ENCODE measurements around the gene PSMD13. TPM values are rescaled to one million over a fixed set of nuclear protein-coding genes. Genes with fewer than 3 reads are reported as not detected.

PSMD13 gene
- total RNA-seq, 1 experiment from 2014 or later = 141 TPM

DNA sequence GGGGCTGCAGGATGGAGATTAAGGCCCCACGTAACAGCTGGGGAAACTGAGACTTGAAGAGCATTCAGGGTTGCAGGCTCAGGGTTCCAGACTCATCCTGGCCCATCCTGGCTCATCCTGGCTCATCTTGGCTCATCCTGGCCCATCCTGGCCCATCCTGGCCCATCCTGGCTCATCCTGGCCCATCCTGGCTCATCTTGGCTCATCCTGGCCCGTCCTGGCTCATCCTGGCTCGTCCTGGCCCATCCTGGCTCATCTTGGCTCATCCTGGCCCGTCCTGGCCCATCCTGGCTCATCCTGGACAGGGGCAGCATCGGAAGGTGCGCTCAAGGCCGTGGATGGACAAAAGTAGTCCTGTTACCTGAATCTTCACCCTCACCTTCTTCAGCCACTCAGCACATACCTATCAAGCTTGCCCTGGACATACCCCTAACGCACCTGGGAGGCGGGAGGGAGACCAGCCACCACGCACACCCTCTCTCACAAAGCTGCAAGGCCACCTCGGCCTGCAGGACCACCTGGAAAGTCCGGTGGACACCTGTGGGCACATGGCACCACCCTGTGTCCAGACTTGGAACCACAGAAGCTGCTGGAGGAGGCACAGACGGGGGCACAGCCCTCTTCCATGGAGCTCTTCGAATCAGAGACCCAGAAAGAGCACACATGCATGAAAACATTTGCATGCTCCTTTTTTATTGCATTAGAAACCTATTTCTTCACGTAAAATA, 21.2 kb downstream of the PSMD13 start:
- Histone ChIP-seq H4K5ac (ENCODE audit: insufficient read length, low read depth, low read length) (no peak overlapping the region), H2BK120ac (ENCODE audit: low read depth, low read length, poor library complexity, severe bottlenecking) (no peak overlapping the region), H3K18ac (ENCODE audit: insufficient read length, low read depth, low read length) (no peak overlapping the region), H3K27ac (ENCODE audit: insufficient read length, low read depth, low read length) (no peak overlapping the region), H3K79me1 (ENCODE audit: insufficient read depth, low read depth, low read length, poor library complexity, severe bottlenecking) (no peaks in the 10 kb centered on the region), H3K14ac (ENCODE audit: insufficient read depth, low read length) (no peak overlapping the region), H3K23ac (ENCODE audit: insufficient read length, low read depth, low read length) (no peak overlapping the region), H3K4me2 (ENCODE audit: insufficient read depth, insufficient read length, low read length) (no peak overlapping the region), H2BK12ac (ENCODE audit: insufficient read length, low read depth, low read length) (no peak overlapping the region), H3K9ac (ENCODE audit: extremely low read depth, insufficient read length, low read length) (no peak overlapping the region), H2BK15ac (ENCODE audit: low read depth, low read length) (no peak overlapping the region), H4K20me1 (ENCODE audit: control insufficient read depth, insufficient read depth, insufficient read length) (no peaks in the 10 kb centered on the region), H3K4ac (ENCODE audit: low read depth, low read length) (no peak overlapping the region), H3K4me1 (ENCODE audit: insufficient read depth, low read length) (no peaks in the 10 kb centered on the region), H4K8ac (replicated peaks; ENCODE audit: insufficient read length, low read depth, low read length) (no peak overlapping the region), H4K91ac (ENCODE audit: insufficient read length, low read depth, low read length) (no peak overlapping the region), H2AFZ (ENCODE audit: low read length) (no peak overlapping the region), H3K79me2 (ENCODE audit: insufficient read depth, low read length) (no peaks in the 10 kb centered on the region), H2BK5ac (ENCODE audit: insufficient read length, low read length) (no peak overlapping the region), H3K27me3 (ENCODE audit: insufficient read depth, low read length) (no peaks in the 10 kb centered on the region), H3T11ph (ENCODE audit: low read length) (no peak overlapping the region), H3K23me2 (ENCODE audit: insufficient read length, low read depth, low read length, poor library complexity, severe bottlenecking) (no peaks in the 10 kb centered on the region), H2BK20ac (ENCODE audit: low read depth, low read length, poor library complexity, severe bottlenecking) (no peak overlapping the region), H3K9me3 (ENCODE audit: control insufficient read depth, low read depth, low read length) (no peaks in the 10 kb centered on the region), H2AK5ac (ENCODE audit: insufficient read length, low read length) (no peak overlapping the region), H3K56ac (ENCODE audit: insufficient read length, low read depth, low read length) (no peak overlapping the region)
- no peak for DNase-seq
- Mint-ChIP-seq H3K4me1 (no peaks in the 10 kb centered on the region), H3K27me3 (ENCODE audit: low read depth) (peaks cover 4% of the 10 kb centered on the region), H3K4me3 (no peak overlapping the region), H3K9me3 (peaks cover 13 to 15% of the 10 kb centered on the region in 2 experiments), H3K36me3 (ENCODE audit: insufficient read depth in 1 of 3, low read depth in 3 of 3) (peaks cover 6 to 11% (median 10%) of the 10 kb centered on the region in 3 experiments; a peak in 6 of 7 replicates), H3K27ac (peak overlapping the region in 1 of 3 experiments; percentile 53; a peak in 2 of 7 replicates)
- TF ChIP-seq, protein P1, sequence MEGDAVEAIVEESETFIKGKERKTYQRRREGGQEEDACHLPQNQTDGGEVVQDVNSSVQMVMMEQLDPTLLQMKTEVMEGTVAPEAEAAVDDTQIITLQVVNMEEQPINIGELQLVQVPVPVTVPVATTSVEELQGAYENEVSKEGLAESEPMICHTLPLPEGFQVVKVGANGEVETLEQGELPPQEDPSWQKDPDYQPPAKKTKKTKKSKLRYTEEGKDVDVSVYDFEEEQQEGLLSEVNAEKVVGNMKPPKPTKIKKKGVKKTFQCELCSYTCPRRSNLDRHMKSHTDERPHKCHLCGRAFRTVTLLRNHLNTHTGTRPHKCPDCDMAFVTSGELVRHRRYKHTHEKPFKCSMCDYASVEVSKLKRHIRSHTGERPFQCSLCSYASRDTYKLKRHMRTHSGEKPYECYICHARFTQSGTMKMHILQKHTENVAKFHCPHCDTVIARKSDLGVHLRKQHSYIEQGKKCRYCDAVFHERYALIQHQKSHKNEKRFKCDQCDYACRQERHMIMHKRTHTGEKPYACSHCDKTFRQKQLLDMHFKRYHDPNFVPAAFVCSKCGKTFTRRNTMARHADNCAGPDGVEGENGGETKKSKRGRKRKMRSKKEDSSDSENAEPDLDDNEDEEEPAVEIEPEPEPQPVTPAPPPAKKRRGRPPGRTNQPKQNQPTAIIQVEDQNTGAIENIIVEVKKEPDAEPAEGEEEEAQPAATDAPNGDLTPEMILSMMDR (conservative IDR thresholded peaks at IDR 0.05) = peak; percentile 33; the same call in 2 of the 3 replicates
- WGBS (ENCODE audit: extremely low coverage, insufficient read length, low lambda C conversion rate) = no CpG with 5 or more reads among the region's 15 CpGs

Data from H9 (cell line).